HL-60/S4 treated with phorbol 12-myristate 13-acetate at 8.2 ng/mL for 4 days and 3 days (cell line): ENCODE data around the gene TBC1D9B.

Source experiments
- in situ Hi-C: fragments of 300-500 bp; cut with MboI; formaldehyde crosslinking; loops from 2 replicates; pipeline ENCODE4 v1.15.0; 2022; ENCODE audit warnings: low sequenced_read_pairs

Gene TBC1D9B

DNA sequence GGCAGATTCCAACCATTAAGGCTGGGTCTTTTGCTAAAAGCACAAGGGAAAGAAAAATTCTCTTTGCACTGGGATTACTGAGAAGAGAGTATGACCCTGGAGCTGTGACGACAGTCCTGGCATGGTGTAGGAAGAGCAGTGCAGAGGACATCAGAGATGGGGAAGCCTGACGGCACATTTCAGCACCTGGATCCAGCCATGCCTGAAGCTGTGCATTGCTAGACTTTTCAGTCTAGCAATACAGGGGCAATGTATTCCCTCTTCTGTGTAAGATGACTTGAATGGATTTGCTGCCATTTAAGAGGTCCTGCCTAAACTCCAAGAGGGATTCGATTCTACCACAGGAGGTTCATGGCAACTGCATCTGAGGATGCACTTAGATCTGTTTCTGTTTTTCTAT, 36.7 kb downstream of the TBC1D9B start:
- in situ Hi-C loops: no loop called here

DNA sequence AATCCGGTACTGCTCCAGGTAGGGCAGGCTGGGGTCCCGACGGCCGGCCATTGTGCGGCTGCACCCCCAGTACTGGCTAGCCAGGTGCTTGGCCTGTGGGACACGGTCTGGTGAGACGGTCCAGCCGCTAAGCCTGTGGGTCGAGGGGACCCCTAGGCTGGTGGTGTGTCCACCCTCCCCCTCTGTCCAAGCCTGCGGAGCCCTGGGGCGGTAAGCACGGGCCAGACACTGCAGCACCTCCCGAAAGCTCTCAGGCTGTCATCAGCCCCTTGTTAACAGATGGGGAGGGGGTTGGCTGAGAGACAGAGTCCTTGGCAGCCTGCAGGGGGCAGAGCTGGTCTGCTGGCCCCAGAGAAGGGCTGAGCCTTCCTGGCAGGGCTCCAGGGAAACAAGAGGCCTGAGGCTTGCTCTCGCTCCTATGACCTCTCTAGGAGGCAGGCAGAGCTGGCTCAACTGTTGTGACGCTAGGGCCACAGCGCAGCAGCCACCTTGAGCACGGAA, 37.2 kb downstream of the TBC1D9B start:
- in situ Hi-C loops: no loop called here

DNA sequence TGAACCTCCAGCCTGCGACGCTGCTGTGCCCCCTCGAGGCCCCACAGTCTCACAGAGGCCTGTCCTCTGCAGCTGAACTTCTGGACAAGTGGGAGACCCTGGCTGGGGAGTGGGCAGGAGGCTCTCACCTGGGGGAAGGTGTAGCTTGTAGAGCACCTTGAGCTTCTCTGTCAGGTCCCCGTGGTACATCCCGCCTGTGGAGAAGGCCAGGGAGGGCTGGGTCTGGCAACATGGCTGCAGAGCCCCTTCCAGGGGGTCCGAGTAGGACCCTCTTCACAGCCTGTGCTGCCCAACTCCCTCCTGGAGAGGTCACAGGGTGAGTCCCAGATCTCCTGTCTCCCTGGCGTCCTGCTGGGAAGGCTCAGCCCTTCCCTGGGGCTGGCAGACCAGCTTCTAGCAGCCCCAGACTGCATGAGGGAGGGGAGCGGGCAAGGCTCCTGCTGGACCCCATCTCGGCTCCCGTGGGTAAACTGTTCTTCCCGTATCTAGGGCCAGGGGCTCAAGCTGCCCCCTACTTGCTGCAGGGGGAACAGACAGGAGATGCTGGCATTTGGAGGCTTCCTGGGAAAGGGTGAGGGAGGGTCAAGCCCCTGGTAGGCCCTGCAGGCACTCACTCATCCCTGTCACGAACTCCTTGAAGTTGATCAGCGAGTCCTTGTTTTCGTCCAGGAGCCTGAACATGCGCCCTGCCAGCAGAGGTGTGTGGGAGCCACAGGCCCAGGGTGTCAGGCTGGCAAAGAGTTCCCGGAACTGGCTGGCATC, 37.9 kb downstream of the TBC1D9B start:
- in situ Hi-C loops: no loop called here

DNA sequence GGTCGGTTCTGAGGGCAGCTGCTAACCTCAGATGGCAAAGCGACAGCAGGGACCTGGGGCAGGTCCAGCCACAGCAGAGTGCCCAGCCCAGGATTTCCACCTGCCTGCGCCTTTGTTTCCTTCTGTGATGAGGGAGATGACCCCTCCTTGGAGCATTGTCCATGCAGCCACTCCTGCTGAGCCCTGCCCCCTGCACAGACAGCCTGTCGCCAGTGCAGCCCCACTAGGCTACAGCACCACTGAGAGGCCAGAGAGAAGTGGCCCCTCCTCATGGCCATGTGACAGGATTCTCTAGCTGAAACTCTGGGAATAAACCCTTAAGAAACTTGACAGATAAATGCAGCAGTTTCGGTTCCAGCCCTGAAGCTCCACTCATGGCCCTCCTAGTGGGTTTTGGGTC, 38.6 kb downstream of the TBC1D9B start:
- in situ Hi-C loops: no loop called here

DNA sequence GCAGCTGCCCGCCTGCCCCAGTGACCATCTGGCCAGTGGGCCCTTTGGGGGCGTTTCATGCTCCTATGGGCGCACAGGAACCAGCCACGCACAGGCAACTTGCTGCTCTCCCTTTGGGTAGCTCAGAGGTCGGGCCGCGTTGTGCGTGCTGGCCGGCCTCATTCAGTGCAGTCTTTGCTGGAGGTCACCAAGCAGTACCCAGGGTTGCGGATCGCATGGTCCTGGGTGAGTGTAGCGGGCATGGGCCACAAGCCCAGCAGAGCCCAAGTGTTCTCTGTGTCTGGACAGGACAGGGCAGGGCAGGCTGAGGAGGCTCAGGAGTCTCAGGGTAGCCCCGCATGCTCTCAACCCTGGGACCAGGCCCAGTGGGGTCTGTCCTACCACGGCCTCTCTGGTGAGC, 39.2 kb downstream of the TBC1D9B start:
- in situ Hi-C loops: no loop called here

DNA sequence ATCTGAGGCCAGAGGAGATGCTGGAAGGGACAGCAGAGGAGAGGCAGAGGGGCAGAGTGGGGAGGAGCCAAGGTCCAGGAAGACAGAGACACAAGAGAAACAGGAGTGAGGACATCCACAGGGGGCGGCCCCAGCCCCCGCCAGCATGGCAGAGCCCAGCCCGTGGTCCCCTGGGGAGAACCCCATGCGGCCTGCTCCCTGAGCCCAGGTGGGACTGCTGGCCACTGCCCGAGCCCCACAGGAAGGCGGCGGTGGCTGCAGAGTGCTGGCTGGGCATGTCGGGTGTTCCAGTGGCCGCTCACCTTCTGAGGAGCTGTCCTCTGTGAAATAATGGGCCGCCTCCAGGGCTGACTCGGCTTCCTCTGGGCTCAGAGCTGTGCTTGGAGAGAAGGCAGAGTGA, 40.2 kb downstream of the TBC1D9B start:
- in situ Hi-C loops: no loop called here

DNA sequence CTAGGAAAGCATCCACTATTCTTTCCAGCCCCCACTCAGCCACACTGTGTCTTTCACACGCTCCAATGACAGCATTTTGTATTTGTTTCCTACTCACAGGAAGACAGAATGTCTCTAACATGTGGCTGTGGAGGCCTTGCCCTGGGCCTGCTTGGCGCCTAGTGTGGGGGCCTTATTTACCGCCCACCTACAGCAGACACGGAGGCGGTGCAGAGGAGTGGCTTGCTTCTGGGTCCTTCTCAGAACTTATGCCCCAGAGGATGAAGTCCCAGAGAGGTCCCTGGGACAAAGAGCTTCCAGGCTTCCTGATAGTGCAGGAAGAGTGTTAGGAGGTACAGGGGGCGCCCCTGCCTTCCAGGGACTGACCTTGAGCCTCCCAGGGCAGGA, 40.6 kb downstream of the TBC1D9B start:
- in situ Hi-C loops: no loop called here

DNA sequence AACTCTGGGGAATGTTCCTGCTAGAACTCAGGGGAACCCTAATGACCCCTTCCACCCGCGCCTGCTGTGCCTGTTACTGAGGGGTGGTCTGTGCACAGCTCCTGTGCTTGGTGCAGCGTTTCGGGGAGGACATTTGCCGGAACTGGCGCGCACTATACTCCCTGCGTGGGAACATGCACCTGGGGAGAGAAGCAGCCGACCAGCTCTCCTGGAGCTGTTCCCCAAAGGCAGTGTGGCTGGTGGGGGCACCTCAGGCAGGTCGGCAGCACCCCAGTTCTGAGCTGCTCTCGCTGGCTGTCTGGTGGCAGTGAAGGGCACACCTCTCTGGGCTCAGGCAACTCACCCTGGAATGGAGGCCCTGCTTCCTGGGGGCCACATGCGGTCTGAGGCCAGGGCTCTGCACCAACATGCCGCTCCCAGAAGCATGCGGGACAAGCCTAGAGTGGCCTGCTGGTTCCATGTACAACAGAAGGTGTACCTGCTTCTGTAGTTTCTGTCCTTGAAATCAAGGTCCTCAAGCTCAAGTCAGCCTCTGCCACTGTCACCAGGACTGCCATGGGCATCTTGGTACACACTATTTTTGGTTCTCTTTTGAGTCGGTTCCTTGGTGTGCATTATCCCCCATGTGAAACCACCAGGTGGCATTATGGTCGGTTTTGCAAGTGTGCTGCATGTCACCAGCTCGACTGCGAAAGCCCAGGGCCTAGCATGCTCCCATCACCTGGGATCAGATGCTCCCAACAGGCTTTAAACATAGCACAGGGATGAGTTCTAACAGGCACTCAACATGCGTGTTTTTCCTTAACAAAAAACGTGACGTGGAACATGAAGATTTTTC, 41.2 kb downstream of the TBC1D9B start:
- in situ Hi-C loops: no loop called here

DNA sequence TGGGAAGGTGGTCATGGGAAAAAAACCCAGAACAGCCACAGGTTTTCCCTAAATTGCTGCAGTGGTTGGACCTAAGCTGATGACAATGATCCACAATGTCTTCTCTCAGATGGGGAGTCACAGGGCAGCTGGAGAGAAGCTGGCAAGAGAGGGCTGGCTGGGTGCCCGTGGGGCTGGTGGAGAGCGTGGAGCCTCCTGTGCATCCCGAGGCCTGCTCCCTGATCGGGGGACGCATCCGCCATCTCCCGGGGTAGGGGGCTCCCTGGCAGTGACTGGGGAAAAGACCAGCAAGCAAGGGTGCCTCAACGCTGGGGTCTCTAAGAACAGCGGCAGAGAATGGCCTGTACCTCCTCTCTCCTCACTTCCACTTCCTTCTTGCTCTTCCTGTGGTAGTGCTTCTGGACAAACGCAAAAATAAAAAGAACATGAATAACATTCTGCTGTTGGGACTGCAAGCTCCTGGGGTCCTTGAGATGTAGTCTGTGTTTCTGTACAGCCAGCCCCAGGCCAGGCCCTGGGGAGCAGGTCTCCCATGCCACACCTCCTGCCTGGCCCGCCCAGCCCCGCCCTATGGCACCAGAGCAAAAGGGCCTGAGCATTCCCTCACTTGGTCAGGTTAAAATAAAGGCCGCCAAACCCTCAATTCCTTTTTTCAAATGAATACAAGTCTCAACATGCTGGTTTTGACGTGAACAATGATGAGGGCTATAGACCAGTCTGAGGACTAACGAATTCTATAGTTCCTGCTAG, 42.0 kb downstream of the TBC1D9B start:
- in situ Hi-C loops: no loop called here

DNA sequence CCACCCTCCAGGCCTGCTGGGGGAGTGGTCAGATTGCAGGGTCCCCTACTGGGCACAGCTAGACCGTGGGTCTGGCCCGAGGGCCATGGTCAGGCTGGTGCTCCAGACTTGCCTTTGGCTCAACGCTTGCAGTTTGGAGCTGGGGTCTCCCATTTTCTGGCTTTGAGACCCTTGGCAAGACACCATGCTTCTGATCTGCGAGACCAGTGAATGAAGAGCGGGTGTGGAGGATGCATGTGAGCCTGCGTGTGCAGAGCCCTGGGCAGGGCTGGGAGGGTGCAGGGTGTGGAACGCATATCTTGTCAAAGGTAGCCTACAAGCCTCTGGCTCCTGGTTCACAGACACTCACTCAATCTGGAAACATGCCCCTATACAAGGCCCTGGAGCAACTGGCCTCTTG, 43.0 kb downstream of the TBC1D9B start:
- in situ Hi-C loops: no loop called here

DNA sequence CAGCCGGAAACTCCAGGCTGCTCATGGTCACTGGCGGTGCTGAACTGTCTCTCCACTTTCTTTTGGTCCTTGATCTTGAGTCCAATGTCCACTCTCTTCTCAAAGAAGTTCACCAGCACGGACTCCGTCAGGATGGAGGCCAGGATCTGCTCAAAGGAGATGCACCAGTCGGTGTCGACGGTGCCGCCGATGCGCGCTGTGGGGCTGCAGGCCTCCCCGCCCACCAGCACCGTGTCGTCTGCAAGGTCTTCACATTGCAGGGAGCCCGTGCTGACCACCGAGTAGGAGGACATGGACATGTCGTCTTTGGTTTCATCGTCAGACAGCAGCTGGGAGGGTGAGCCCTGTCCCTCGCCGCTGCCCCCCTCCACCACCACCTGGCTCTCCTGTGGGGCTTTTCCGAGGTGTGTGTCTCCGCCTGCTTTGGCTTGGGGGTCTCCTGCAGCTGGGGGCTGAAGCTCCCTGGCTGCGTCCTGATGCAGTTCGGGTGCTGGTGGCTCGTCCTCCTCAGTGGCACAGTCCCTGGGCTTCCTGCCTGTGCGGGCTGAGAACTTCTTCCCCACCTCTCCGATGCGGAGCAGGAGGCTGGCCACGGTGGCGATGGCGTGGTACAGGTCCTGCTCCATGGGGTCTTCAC, 44.1 kb downstream of the TBC1D9B start:
- in situ Hi-C loops: no loop called here

DNA sequence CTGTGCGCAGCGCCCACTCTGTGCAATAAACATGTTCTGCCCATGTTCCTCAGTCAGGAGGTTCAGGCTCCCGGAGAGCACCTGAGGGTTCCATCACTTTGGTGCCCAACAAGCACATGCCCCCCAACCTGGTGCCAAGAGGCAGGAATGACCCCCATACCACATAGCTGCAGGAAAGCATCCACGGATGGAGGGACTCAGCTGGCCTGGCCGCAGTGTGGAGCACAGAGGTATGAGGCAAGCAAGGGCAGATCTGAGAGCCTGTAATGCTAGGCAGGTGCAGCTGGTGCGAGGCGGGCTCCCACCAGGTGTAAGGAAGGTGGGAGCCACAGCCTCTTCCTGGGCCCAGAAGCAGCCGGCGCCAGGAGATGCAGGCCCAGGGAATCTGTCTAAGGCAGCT, 44.8 kb downstream of the TBC1D9B start:
- in situ Hi-C loops: no loop called here

DNA sequence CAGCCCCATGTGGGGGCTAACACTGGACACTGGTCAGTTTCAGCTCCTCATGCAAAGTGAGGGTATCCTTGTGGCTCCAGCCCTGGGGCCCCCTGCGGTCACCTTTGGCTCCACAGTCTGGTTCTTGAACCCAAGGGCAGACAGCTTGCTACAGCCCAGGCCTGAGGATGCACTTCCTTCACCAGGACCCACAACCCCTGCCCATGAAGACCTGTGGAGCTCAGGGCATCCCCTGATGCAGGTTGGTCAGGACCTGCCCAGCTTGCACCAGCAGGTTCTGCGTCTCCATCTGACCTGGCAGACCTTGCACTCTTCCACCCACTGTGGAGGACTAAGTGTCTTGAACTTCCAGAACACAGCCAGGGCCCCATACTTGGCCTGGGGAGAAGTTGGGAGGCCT, 45.4 kb downstream of the TBC1D9B start:
- in situ Hi-C loops: no loop called here

DNA sequence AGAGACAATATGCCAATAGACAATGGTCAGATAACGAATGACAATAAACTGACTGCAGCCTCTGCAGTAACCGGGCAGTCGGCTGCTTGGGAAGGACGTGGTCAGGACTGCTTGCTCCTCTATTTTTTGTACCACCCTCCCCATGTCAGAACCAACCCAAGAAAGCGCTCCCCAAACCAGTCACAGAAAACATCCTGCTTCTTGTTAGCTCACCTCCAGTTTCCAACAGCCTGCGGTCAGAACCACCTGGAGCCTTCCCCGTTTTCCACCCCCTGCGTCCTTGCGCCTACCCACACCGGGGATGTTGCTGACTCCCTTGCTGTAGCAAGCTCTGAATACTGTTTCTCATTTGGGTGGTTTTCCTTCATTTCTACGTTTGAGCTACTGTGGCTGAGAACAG, 47.4 kb downstream of the TBC1D9B start:
- in situ Hi-C loops: no loop called here

DNA sequence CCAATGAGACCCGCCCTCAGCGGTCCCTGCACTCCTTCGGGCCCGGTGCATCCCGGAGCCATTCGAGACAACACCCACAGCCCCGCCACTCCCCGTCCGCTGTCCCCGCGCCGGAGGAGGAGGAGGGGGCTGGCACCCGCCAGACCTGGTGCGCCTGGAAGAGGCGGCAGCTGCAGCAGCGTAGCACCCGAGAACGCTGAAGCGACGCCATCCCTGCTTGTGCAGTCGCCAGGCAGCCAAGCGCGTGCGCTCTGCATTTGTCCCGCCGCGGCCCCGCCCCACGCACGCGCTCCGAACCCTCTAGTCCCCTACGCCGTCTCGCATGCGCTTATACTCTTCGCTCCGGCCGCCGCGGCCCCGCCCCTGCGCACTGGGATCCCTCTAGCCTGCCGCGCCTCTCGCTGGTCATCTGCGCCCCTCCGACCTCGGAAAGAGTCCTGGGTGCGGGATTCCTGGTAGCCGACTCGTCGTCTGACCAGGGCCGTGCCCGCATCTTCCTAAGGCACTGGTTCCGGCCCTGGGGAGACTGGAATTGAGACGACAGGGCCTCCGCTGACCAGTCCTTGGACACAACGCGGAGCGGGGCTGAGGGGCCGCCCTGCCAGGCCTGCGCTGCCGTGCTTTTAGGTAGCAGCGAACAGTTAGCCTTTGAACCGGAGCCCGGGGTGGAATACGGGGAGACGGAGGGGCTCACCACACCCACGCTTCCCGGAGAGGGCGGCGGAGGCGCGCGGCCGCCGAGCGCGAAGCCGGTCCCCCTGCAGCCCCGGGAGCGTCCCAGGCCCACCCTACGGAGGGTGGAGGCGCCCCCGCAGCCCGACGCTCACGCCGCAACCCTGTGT, 48.9 kb downstream of the TBC1D9B start, which contains the start of gene MRNIP:
MRNIP (minus strand) TSS at position 232 of the 842 bp plus-strand sequence; CDS start at position 211, 21 bp downstream.
- in situ Hi-C loops: no loop called here

DNA sequence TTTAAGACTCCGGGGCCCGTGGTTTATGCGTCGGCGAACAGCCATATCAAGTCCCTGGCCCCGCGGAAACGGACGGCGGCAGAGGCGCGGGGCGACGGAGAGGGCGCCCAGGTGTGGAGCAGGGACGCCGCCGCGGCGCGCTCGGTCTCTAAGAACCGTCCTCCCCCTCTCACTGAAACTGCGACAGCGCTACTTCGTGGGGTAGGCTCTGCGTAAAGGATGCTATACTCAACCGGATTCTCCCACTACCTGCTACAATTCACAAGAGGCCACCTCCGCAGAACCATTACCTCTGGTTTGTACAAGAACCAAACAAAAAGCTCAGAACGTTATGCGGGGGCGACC, 49.5 kb downstream of the TBC1D9B start:
- in situ Hi-C loops: no loop called here

DNA sequence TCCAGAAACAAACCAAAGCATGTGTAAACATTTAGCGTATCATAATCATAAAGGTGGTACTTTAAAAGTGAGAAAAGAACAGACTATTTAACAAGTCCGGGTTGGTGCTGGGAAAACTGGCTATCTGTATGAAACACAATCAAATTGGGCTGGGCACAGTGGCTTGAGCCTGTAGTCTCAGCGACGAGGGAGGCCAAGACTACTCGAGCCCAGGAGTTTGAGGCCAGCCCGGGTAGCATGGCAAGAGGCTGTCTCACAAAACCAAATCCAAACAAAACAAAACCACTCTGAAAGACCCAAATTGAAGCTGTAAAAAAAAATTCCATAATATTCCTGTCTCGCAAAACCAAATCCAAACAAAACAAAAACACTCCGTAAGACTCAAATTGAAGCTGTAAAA, 53.3 kb downstream of the TBC1D9B start:
- in situ Hi-C loops: no loop called here

DNA sequence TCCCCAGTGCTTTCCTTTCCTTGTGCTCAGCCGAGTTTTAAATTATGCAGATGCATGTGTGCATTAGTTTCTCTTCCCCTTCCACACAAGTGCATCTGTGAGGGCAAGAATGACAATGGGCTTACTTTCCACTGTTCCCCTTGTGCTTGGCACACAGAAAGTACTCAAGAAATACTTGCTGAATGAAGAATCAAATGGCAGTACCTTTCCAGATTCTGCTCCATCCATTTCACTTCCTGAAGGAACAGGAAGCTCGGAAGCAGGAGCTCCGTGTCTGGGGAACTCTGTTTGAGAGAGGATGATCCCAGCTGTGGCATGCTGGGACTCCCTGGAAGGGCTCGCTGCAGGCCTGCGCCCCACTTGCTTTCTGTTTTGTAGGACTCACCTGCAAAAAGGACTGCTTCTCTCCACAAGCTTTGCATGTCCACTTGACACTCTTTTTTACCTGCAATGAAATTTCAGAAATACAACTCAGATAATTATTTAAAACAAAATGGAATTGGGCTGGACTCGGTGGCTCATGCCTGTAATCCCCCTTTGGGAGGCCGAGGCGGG, 54.6 kb downstream of the TBC1D9B start:
- in situ Hi-C loops: no loop called here

DNA sequence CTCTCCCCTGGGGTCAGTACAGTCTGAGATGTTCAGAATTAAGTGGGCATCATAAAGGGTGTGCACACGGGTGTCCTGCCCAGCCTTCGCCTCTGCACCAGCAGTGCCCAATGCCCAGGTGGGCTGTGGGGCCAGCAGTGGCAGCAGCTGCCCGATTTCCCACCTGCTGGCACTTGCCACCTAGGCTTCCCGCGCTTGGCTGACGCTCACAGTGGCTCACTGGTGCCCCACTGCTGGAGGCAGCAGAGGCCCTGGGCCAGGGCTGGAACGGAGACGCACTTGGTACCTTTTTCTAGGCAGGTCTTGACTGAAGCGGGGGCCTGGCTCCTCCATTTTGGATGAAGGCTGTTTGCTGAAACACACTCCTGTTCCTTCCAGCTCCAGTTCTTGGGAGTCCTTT, 66.1 kb downstream of the TBC1D9B start:
- in situ Hi-C loops: no loop called here

DNA sequence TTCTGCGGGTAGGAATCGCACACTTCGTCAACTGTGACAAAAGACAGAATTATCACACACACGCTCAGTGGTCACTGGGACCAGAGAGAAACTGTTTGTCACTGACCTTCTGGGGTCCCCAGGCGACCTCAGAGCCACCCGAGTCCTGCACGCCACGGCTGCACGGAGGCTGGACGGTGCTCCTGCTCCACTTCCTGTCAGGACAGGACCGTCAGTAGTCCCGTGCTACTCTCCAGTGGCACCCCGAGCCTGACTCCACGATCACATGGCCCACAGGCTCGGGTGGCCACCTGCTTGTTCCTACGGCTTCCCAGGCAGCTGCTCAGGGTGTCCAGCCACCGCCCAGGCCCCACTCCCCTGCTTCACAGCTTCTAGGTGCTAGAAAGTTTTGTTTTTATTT, 66.9 kb downstream of the TBC1D9B start:
- in situ Hi-C loops: no loop called here
